ENCODE results near the gene RBM14.
"Not testable (repeated sequence)": the region's sequence is repeated elsewhere in the genome, so short reads cannot be mapped to it uniquely, and the experiment has no call there.

The RBM14 gene

GRCh38 chr11:66600219-66600618, 16.2 kb upstream of the RBM14 start:
- DNase-seq, result no peak

GRCh38 chr11:66600631-66601233, 15.7 kb upstream of the RBM14 start:
- no peak for DNase-seq

- DNase-seq, result no peak
Observed at GRCh38 chr11:66603072-66603471, 13.4 kb upstream of the RBM14 start.

GRCh38 chr11:66604155-66604554, 12.3 kb upstream of the RBM14 start:
- DNase-seq, result no peak

GRCh38 chr11:66606608-66607007, 9.8 kb upstream of the RBM14 start:
- not testable (repeated sequence) for DNase-seq

- DNase-seq, result no peak
Observed at GRCh38 chr11:66607126-66607834, 9.2 kb upstream of the RBM14 start.

GRCh38 chr11:66609721-66610617, 6.5 kb upstream of the RBM14 start:
- no peak for DNase-seq

- DNase-seq, result no peak
Observed at GRCh38 chr11:66612458-66612857, 4.0 kb upstream of the RBM14 start.

- no peak for DNase-seq
Observed at GRCh38 chr11:66614073-66614472, 2.4 kb upstream of the RBM14 start.

GRCh38 chr11:66617155-66617834, 865 bp downstream of the RBM14 start:
- DNase-seq, result peak; percentile 13

- no peak for DNase-seq
Observed at GRCh38 chr11:66619080-66619554, 2.7 kb downstream of the RBM14 start.

- no peak for DNase-seq
Observed at GRCh38 chr11:66624450-66624849, 8.0 kb downstream of the RBM14 start.

GRCh38 chr11:66625041-66625751, 8.8 kb downstream of the RBM14 start:
- no peak for DNase-seq

GRCh38 chr11:66625752-66626149, 9.3 kb downstream of the RBM14 start:
- DNase-seq, result no peak

GRCh38 chr11:66626382-66626781, 10.0 kb downstream of the RBM14 start:
- no peak for DNase-seq

- DNase-seq, result no peak
Observed at GRCh38 chr11:66626926-66627325, 10.5 kb downstream of the RBM14 start.

- DNase-seq, result no peak
Observed at GRCh38 chr11:66628061-66628603, 11.7 kb downstream of the RBM14 start.

GRCh38 chr11:66629356-66629755, 12.9 kb downstream of the RBM14 start:
- no peak for DNase-seq

GRCh38 chr11:66631883-66632282, 15.5 kb downstream of the RBM14 start:
- DNase-seq, result no peak

- DNase-seq, result no peak
Observed at GRCh38 chr11:66632952-66633351, 16.5 kb downstream of the RBM14 start.

- no peak for DNase-seq
Observed at GRCh38 chr11:66636411-66636810, 20.0 kb downstream of the RBM14 start.

- DNase-seq, result peak; percentile 18
Observed at GRCh38 chr11:66637557-66638176, 21.2 kb downstream of the RBM14 start.

Data from stimulated activated CD4-positive, alpha-beta T cell treated with anti-CD3 and anti-CD28 coated beads, Interleukin-4, amount 100 ng/mL, for 1 hour (primary cell).